SH-SY5Y (cell line): Measurements from ENCODE around the gene MEGF6.

Experiments used
- GATA2 ChIP-seq: IDR thresholded peaks from 2 replicates; pipeline ENCODE4 v1.6.1; 2011; ENCODE audit warnings: mild to moderate bottlenecking, low read depth, low read length
- GATA3 ChIP-seq: IDR thresholded peaks from 2 replicates; pipeline ENCODE4 v1.6.1; 2011; ENCODE audit warnings: low read depth, mild to moderate bottlenecking, low read length, moderate library complexity

MEGF6 gene

DNA sequence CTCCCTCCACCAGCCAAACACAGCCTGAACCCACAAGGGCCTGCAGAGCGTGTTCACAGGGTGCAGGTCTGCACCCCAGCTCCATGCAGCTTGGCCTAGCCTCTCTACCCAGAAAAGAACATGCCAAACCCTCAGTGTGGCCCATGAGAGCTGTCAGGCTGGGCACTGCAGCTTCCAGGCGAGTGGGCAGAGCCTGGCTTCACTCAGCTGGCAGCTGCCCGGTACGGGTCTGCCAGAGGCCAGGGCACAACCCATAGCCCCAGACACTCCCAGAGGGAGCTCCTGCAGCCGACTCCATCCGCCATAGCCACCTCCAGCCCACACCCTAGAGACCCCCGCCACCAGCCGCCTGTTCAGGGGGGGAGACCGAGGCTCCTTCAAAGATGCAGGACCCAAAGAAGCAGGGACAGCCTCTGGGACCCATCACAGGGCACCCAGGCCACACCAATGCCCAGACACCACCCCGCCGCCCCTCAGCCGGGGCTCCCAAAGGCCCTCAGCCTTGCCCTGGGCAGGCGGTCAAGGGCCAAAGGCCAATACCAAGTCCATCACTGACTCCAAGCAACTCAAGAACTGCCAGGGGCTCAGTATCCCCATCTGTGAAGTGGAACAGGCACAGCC lies 42.4 kb downstream of the MEGF6 start:
- TF ChIP-seq GATA2 (no peak), GATA3 (no peak)

DNA sequence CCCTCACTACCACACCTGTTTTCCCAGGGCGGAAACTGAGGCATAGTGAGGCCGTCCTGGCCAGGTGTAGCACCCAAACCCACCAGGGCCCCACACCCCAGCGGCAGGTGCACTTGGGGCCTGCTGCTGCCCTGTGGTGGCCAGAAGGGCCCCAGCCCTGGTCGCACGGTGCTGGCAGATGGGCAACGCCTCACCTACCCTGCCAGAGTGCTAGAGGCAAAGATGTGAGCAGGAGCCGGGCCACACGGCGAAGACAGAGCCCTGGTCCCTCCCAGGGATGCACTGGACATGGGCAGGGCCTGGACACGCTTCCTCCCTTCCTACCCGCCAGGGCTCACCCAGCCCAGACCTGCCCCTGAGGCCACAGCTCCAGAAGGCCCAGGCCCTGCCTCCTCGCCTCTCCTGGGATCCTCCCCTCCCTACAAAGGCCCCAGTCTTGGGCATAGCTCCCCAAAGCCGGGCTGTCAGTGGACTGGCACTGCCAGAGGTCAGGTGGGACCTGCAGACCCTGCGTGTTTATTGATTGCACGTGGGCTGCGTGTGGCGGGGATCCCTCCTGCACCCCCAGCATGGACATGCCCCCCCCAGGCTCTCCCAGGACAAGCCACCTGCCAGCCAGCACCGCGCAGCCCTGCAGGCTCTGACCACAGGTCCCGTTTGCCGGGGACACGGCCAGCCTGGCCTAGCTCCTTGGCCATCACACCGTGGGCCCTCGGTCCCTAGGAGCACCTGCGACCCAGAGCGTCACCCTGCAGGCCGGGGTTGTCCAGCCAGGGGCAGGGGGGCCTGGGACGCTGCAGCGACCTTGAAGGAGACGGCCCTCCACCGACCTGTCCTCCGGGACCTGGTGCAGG lies 44.1 kb downstream of the MEGF6 start:
- no peak for TF ChIP-seq GATA3
- TF ChIP-seq GATA2, result no peak

GRCh38 chr1:3566003-3566885 lies 45.1 kb downstream of the MEGF6 start:
- TF ChIP-seq GATA2, result no peak
- no peak for TF ChIP-seq GATA3

DNA sequence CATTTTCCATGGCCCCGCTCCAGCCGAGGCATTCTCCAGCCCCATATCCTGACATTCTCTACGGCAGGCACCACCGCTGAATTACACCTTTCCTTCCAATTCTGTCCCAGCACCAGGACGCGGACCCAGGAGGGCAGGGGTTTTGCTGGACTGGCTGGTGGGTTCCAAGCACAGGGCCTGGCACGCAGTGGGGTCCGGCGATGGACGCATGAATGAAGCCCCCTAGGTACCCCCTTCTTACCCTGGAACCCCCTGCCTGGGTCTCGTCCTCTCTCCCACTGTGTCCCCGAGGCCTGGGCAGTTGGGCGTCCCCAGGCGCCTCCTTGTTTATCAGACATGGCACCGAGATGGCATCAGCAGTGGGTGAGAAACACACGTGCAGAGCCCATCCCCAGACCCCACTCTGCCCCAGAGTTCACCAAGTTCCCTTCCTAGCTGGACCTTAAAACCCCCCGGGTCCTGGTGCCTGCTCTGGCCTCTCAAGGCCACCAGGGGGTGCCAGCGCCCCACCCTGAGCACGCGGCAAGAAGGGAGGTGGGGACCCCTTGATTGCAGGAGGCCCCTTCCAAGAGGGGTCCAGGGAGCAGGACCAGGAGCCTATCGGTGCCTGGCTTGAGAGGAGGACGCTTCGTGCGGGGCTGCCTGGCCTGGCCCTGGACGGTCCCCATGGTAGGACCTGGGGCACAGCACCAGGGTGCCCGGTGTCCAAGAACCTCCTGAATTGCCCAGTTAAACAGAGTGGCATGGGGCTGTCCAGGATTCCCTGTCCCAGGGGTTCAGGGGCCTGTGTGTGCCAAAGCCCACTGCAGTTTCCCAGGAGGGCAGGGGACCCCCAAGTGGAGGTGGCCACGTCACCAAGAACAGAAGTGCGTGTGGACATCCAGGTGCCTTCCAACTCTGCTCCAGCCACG lies 46.1 kb downstream of the MEGF6 start:
- no peak for TF ChIP-seq GATA3
- no peak for TF ChIP-seq GATA2

GRCh38 chr1:3563610-3564009 lies 47.7 kb downstream of the MEGF6 start:
- TF ChIP-seq GATA3 (no peak), GATA2 (no peak)

DNA sequence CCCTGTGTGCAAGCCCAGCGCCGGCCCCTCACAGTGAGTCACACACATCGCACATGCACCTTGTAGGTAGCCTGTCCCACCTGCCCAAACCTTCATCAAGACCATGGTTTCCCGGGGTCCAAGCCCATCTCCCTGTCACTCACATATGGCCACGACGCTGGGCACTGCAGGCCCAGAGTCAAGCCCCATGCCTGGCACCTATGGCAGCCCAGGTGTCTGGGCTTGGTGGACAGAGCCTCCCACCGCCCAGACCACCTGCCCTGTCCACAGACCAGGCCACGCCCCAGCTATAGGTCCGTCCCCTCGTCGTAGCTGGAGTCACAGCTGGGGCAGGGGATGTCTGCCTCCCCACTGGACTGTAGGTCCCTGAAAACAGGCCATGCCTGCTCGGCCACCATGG lies 48.2 kb downstream of the MEGF6 start:
- TF ChIP-seq GATA2 (no peak), GATA3 (no peak)

GRCh38 chr1:3562712-3563111 lies 48.6 kb downstream of the MEGF6 start:
- TF ChIP-seq GATA2, result no peak
- TF ChIP-seq GATA3, result no peak

GRCh38 chr1:3561702-3562101 lies 49.6 kb downstream of the MEGF6 start:
- TF ChIP-seq GATA3, result no peak
- TF ChIP-seq GATA2, result no peak

- TF ChIP-seq GATA3 (no peak), GATA2 (no peak)
Observed at GRCh38 chr1:3560981-3561380, 50.3 kb downstream of the MEGF6 start.

DNA sequence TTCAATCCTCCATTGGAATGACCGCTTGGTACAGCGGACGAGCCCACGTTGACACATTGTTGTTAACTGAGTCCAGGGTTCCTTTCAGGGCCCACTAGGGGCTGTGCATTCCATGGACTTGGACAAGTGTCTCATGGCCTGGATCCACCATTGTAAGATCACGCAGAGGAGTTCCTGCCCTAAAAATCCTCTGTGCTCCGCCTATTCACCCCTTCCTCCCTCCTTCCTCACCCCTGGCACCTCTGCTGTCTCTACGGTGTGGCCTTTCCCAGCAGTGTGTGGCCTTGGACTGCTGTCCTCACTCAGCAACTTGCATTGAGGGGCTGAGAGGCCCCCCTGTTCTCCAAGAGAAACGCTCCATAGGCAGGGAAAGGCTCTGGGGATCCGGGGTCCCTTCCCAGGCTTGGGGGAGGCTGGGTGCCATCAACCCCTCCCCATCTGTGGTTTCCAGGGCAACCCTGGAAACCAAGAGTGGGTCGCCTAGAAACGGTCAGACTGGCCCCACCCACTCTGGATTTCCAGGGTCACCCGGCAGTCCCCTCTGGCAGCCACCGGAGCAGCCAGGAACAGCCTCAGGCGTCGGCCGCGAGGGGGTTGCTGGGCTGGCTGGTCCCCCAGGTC lies 50.9 kb downstream of the MEGF6 start:
- TF ChIP-seq GATA2 (no peak), GATA3 (no peak)

- TF ChIP-seq GATA2 (no peak), GATA3 (no peak)
Observed at GRCh38 chr1:3558036-3558726, 53.1 kb downstream of the MEGF6 start.

DNA sequence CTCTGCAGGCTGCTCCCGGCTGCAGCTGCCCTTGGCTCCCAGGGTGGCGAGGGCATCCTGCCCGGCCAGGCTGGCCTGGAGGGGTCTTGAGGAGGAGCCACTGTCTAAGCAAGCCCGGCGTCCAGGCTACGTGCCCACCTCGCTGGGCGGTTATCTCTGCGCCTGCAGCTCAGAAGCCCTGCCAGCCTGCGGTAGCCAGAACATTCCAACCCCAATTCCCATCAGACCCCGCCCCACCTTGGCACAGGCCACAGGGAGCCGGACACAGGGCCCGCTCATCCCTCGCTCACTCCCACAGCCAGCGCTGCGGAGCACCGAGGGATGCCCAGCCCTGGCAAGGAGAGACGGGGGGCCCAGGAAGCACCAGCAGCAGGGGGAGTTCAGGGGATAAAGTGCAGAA lies 53.9 kb downstream of the MEGF6 start:
- TF ChIP-seq GATA2 (no peak), GATA3 (no peak)
